ENCODE data around the gene ANKRD55.
"Not testable (repeated sequence)": the region's sequence is repeated elsewhere in the genome, so short reads cannot be mapped to it uniquely, and the experiment has no call there.

ANKRD55 gene

GRCh38 chr5:56166671-56167385 lies 66.3 kb downstream of the ANKRD55 start:
- no peak for DNase-seq

GRCh38 chr5:56164376-56164775 lies 68.8 kb downstream of the ANKRD55 start:
- peak; percentile 61 for DNase-seq

- no peak for DNase-seq
Measured at GRCh38 chr5:56161927-56162326, 71.2 kb downstream of the ANKRD55 start.

GRCh38 chr5:56161439-56161823 lies 71.7 kb downstream of the ANKRD55 start:
- no peak for DNase-seq

GRCh38 chr5:56160723-56161438 lies 72.2 kb downstream of the ANKRD55 start:
- no peak for DNase-seq

- no peak for DNase-seq
Measured at GRCh38 chr5:56159521-56159947, 73.6 kb downstream of the ANKRD55 start.

- DNase-seq, result no peak
Measured at GRCh38 chr5:56158331-56158960, 74.7 kb downstream of the ANKRD55 start.

GRCh38 chr5:56157191-56157621 lies 75.9 kb downstream of the ANKRD55 start:
- not testable (repeated sequence) for DNase-seq

GRCh38 chr5:56156585-56157190 lies 76.4 kb downstream of the ANKRD55 start:
- DNase-seq, result not testable (repeated sequence)

- no peak for DNase-seq
Measured at GRCh38 chr5:56155992-56156584, 77.0 kb downstream of the ANKRD55 start.

- no peak for DNase-seq
Measured at GRCh38 chr5:56154732-56155484, 78.2 kb downstream of the ANKRD55 start.

- DNase-seq, result no peak
Measured at GRCh38 chr5:56152437-56152836, 80.7 kb downstream of the ANKRD55 start.

GRCh38 chr5:56150756-56151155 lies 82.4 kb downstream of the ANKRD55 start:
- not testable (repeated sequence) for DNase-seq

GRCh38 chr5:56148453-56148971 lies 84.6 kb downstream of the ANKRD55 start:
- peak; percentile 75 for DNase-seq

- DNase-seq, result no peak
Measured at GRCh38 chr5:56147659-56148230, 85.4 kb downstream of the ANKRD55 start.

GRCh38 chr5:56147106-56147505 lies 86.0 kb downstream of the ANKRD55 start:
- no peak for DNase-seq

- DNase-seq, result no peak
Measured at GRCh38 chr5:56146674-56147073, 86.5 kb downstream of the ANKRD55 start.

GRCh38 chr5:56145511-56145910 lies 87.6 kb downstream of the ANKRD55 start:
- no peak for DNase-seq

GRCh38 chr5:56145106-56145505 lies 88.0 kb downstream of the ANKRD55 start:
- no peak for DNase-seq

- DNase-seq, result no peak
Measured at GRCh38 chr5:56144211-56144610, 88.9 kb downstream of the ANKRD55 start.

GRCh38 chr5:56143373-56143714 lies 89.8 kb downstream of the ANKRD55 start:
- DNase-seq, result no peak
